Panc1 (cell line): ENCODE measurements around the gene EPHB1.

Experiments
- CTCF ChIP-seq: fragments of 450-650 bp; IDR thresholded peaks from 2 replicates; pipeline ENCODE4 v1.5.1; 2017; ENCODE audit warnings: mild to moderate bottlenecking
- POLR2AphosphoS5 ChIP-seq: IDR thresholded peaks from 2 replicates; pipeline ENCODE4 v1.6.1; 2012; ENCODE audit warnings: mild to moderate bottlenecking, low read depth, low read length, moderate library complexity
- SIN3A ChIP-seq: IDR thresholded peaks from 2 replicates; pipeline ENCODE4 v1.6.1; 2012; ENCODE audit warnings: low read depth, mild to moderate bottlenecking, low read length, moderate library complexity, borderline replicate concordance; ENCODE audit not compliant: insufficient read depth

- no peak for TF ChIP-seq CTCF
- TF ChIP-seq POLR2AphosphoS5 = no peak
- no peak for TF ChIP-seq SIN3A
These were observed 466.2 kb downstream of the EPHB1 start for GRCh38 chr3:135261214-135261775.
